ENCODE data around the gene NMS.

Gene NMS

DNA sequence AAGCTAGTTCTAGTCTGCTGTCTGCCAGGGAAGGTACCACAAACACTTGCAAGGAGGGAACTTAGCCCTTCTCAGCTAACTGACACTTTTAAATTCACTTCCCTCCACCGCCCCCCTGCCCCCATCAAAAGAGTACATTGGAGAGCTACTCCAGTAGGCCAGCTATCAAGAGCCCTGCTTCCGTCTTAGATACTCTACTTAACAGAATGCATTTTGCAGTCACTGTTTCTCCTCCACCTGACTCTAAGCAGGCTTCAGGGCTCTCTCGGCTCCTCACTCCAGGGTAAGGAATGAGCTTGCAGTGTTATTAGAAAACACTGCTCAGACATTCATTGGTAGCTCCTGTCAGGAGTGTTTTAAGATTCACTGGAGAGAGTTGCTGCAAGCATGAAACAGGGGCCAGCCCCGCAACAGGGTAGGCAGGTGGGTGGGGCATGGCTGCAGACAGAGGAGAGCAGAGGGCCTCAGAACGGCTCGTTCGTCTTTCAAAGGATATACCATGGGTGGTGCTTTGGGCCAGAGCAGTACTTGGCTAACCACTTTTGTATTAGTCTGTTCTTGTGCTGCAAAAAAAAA is 57.2 kb downstream of the NMS start:
- TF ChIP-seq, protein P1, sequence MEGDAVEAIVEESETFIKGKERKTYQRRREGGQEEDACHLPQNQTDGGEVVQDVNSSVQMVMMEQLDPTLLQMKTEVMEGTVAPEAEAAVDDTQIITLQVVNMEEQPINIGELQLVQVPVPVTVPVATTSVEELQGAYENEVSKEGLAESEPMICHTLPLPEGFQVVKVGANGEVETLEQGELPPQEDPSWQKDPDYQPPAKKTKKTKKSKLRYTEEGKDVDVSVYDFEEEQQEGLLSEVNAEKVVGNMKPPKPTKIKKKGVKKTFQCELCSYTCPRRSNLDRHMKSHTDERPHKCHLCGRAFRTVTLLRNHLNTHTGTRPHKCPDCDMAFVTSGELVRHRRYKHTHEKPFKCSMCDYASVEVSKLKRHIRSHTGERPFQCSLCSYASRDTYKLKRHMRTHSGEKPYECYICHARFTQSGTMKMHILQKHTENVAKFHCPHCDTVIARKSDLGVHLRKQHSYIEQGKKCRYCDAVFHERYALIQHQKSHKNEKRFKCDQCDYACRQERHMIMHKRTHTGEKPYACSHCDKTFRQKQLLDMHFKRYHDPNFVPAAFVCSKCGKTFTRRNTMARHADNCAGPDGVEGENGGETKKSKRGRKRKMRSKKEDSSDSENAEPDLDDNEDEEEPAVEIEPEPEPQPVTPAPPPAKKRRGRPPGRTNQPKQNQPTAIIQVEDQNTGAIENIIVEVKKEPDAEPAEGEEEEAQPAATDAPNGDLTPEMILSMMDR (conservative IDR thresholded peaks at IDR 0.05; ENCODE audit: control insufficient read depth, insufficient read depth, low read depth, low read length) = no peak
- H3K4me3 ChIP-seq (ENCODE audit: control insufficient read depth, low read depth, low read length) = no peak overlapping the region
- DNase-seq (ENCODE audit: low read depth) = no peak

DNA sequence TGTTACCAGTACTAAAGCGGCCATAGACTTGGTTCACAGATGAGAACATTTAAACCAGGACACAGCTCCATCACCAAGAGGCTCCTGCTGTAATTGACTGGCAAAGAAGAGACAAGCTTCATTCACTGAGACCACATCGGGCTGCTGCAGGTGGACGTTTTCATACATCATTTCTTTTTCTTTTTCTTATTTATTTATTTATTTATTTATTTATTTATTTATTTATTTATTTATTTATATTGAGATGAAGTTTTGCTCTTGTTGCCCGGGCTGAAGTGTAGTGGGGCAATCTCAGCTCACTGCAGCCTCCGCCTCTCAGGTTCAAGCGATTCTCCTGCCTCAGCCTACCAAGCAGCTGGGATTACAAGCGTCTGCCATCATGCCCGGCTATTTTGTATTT is 58.9 kb downstream of the NMS start:
- no peak for DNase-seq (ENCODE audit: low read depth)
- no peak overlapping the region for H3K4me3 ChIP-seq (ENCODE audit: control insufficient read depth, low read depth, low read length)
- TF ChIP-seq, protein P1 (conservative IDR thresholded peaks at IDR 0.05; ENCODE audit: control insufficient read depth, insufficient read depth, low read depth, low read length) = no peak

DNA sequence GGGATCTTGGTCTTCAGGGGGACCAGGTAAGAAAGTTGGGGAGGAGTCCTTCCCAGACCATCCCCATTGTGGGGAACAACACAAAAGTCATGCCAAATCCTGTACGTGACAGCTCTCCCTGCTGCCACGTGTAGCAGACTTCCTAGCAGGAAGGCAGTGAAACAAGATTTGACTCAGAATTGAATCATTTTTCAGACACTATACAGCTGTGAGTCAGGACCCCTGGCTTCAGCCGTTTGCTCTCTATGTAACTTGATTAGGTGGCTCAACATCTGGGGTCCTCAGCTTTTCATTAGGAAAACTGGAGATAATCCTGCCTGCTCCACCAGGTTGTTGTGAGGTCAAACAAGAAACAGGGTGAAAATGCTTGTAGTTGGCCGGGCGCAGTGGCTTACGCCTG is 59.6 kb downstream of the NMS start:
- peak; percentile 12 for DNase-seq (ENCODE audit: low read depth)
- TF ChIP-seq, protein P1 (conservative IDR thresholded peaks at IDR 0.05; ENCODE audit: control insufficient read depth, insufficient read depth, low read depth, low read length) = no peak
- no peak overlapping the region for H3K4me3 ChIP-seq (ENCODE audit: control insufficient read depth, low read depth, low read length)

Measured in fibroblast of mammary gland (primary cell).